Measurements from ENCODE around the gene KIAA2012.

GRCh38 chr2:202133200-202133908 is 60.3 kb downstream of the KIAA2012 start:
- TF ChIP-seq, protein P1, sequence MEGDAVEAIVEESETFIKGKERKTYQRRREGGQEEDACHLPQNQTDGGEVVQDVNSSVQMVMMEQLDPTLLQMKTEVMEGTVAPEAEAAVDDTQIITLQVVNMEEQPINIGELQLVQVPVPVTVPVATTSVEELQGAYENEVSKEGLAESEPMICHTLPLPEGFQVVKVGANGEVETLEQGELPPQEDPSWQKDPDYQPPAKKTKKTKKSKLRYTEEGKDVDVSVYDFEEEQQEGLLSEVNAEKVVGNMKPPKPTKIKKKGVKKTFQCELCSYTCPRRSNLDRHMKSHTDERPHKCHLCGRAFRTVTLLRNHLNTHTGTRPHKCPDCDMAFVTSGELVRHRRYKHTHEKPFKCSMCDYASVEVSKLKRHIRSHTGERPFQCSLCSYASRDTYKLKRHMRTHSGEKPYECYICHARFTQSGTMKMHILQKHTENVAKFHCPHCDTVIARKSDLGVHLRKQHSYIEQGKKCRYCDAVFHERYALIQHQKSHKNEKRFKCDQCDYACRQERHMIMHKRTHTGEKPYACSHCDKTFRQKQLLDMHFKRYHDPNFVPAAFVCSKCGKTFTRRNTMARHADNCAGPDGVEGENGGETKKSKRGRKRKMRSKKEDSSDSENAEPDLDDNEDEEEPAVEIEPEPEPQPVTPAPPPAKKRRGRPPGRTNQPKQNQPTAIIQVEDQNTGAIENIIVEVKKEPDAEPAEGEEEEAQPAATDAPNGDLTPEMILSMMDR (IDR thresholded peaks at IDR 0.05; ENCODE audit: low read length), result no peak
- TF ChIP-seq EZH2phosphoT487 (IDR thresholded peaks at IDR 0.05; ENCODE audit: low read length), result no peak
